HG02943 (cell line): ENCODE data around the gene PLA2G4B.

Source experiments
- ATAC-seq: cut with Tn5 transposase; IDR thresholded peaks from one replicate; pipeline ENCODE4 v1.9.1; 2021; ENCODE audit warnings: mild to moderate bottlenecking, low read depth, moderate library complexity; ENCODE audit not compliant: unreplicated experiment

The PLA2G4B gene

GRCh38 chr15:41838400-41838897 is at the start of gene PLA2G4B:
PLA2G4B (plus strand) TSS chr15:41838847; CDS start chr15:41838914, 67 bp downstream.
- no peak for ATAC-seq

GRCh38 chr15:41789236-41789635 is 49.4 kb upstream of the PLA2G4B start:
- no peak for ATAC-seq

GRCh38 chr15:41789662-41790061 is 49.0 kb upstream of the PLA2G4B start:
- ATAC-seq, result no peak

GRCh38 chr15:41790169-41790568 is 48.5 kb upstream of the PLA2G4B start:
- ATAC-seq, result no peak

GRCh38 chr15:41790756-41791546 is 47.7 kb upstream of the PLA2G4B start:
- ATAC-seq, result no peak

- ATAC-seq, result no peak
Observed at GRCh38 chr15:41791547-41791937, 47.1 kb upstream of the PLA2G4B start.

- ATAC-seq, result no peak
Observed at GRCh38 chr15:41792000-41792637, 46.5 kb upstream of the PLA2G4B start.

GRCh38 chr15:41794081-41794480 is 44.6 kb upstream of the PLA2G4B start:
- ATAC-seq, result no peak

- ATAC-seq, result no peak
Observed at GRCh38 chr15:41795996-41796856, 42.4 kb upstream of the PLA2G4B start.

- no peak for ATAC-seq
Observed at GRCh38 chr15:41797201-41797944, 41.3 kb upstream of the PLA2G4B start.

GRCh38 chr15:41798607-41799487 is 39.8 kb upstream of the PLA2G4B start:
- ATAC-seq, result no peak

- ATAC-seq, result no peak
Observed at GRCh38 chr15:41799488-41799805, 39.2 kb upstream of the PLA2G4B start.

- ATAC-seq, result no peak
Observed at GRCh38 chr15:41801185-41801584, 37.5 kb upstream of the PLA2G4B start.

- no peak for ATAC-seq
Observed at GRCh38 chr15:41801850-41802455, 36.7 kb upstream of the PLA2G4B start.

- no peak for ATAC-seq
Observed at GRCh38 chr15:41804361-41804760, 34.3 kb upstream of the PLA2G4B start.

- ATAC-seq, result no peak
Observed at GRCh38 chr15:41804916-41805666, 33.6 kb upstream of the PLA2G4B start.

GRCh38 chr15:41805711-41806110 is 32.9 kb upstream of the PLA2G4B start:
- no peak for ATAC-seq
